T-helper 2 cell treated with Interferon-gamma antibody and Interleukin-4, amounts not matched to agents 5 μg/mL and 100 μg/mL, for 36 hours (primary cell): ENCODE results near the gene SLC27A1.
A peak's percentile ranks its signal among the peaks of the same experiment; 100 is the strongest.

Experiments used
- DNase-seq: peaks from one replicate; pipeline ENCODE4 v3.0.0; 2021; ENCODE audit warnings: low spot score
- H3K27ac Mint-ChIP-seq: one replicate; pipeline ENCODE4 v1.8.0; 2021; ENCODE audit warnings: mild to moderate bottlenecking, mixed read lengths
- H3K27me3 Mint-ChIP-seq: one replicate; pipeline ENCODE4 v1.8.0; 2021; ENCODE audit warnings: low read depth, mixed read lengths
- H3K36me3 Mint-ChIP-seq: one replicate; pipeline ENCODE4 v1.8.0; 2021; ENCODE audit warnings: low read depth, mixed read lengths
- H3K4me1 Mint-ChIP-seq: one replicate; pipeline ENCODE4 v1.8.0; 2021; ENCODE audit warnings: low read depth, mixed read lengths
- H3K4me3 Mint-ChIP-seq: one replicate; pipeline ENCODE4 v1.8.0; 2022; ENCODE audit warnings: mild to moderate bottlenecking, moderate library complexity, mixed read lengths
- H3K9me3 Mint-ChIP-seq: one replicate; pipeline ENCODE4 v1.8.0; 2021; ENCODE audit warnings: mixed read lengths

Gene SLC27A1

DNA sequence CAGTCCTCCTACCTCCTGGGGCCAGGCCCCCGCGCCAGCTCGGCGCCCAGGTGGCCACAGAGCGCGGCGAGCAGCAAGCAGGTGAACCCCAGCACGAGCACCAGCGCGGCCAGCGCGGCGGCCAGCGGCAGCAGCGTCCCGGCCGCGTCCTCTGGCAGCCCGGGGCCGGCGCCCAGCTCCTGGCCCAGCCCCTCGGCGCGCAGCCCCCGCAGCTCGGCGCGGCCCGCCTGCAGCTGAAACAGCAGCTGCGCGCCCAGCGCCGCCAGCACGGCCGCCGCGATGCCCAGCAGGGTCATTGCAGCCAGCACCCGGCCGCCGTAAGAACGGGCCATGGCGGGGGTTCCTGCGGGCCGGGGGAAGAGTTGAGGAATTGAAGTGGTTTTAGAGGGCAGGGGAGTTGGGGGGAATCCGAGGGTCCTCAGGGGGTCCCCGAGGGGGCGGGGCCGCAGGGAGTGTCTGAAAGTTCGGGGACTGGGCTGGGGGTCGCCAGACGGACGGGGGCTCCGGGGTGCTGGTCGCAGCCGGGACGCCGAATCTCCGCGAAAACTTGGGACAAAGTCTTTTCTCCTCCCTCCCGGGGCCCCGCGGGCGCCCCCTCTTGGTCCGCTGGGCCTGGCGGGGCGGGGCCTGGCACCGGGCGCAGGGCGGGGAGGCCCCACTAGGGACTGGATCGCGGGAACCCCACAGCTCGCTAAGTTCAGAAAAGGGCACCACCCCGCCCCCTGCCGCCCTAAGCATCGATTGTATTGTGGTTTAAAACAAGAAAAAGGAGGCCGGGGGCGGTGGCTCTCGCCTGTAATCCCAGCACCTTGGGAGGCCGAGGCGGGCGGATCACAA lies 22.0 kb upstream of the SLC27A1 start, which contains the start of gene TMEM221:
TSS of gene TMEM221 (minus strand) at position 538 of the 837 bp plus-strand sequence. CDS start at position 332, 206 bp downstream.
- peak; percentile 39 for DNase-seq
- H3K27me3 Mint-ChIP-seq, result peaks cover 17% of the 10 kb centered on the region
- peaks cover 11% of the 10 kb centered on the region for H3K4me1 Mint-ChIP-seq
- no peaks in the 10 kb centered on the region for H3K9me3 Mint-ChIP-seq
- H3K27ac Mint-ChIP-seq, result no peak within 1 kb of the TSS
- peak within 1 kb of the TSS; percentile 38 for H3K4me3 Mint-ChIP-seq
- no peaks in the 10 kb centered on the region for H3K36me3 Mint-ChIP-seq

DNA sequence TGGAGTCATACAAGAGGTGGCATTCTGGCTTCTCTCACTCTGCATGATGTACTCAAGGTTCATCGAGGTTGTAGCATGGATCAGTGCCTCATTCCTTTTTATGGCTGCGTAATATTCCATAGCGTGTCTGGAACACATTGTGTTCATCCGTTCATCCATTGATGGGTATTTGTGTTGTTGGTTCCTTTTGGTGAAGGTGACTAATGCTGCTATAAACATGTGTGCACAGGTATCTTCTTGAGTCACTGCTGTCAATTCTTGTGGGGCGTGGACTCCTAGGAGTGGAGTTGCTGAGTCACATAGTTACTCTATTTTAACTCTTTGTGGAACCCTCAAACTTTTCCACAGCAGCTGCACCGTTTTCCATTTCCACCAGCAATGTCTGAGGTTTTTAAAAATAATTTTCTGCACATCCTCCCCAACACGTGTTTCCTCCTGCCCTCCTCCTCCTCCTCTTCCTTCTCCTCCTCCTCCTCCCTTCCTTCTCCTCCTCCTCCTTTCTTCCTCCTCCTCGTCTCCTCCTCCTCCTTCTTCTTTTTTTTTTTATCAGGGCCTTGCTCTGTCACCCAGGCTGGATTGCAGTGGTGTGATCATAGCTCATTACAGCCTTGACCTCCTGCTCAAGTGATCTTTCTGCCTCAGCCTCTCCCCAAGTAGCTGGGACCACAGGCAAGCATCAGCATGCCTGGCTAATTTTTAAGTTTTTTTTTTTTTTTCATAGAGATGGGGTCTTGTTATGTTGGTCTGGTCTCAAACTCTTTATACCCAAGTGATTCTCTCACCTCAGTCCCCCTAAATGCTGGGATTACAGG lies 19.9 kb upstream of the SLC27A1 start:
- peaks cover 27% of the 10 kb centered on the region for H3K27me3 Mint-ChIP-seq
- no peaks in the 10 kb centered on the region for H3K36me3 Mint-ChIP-seq
- peak overlapping the region; percentile 2 for H3K4me3 Mint-ChIP-seq
- peaks cover 14% of the 10 kb centered on the region for H3K4me1 Mint-ChIP-seq
- H3K9me3 Mint-ChIP-seq, result no peaks in the 10 kb centered on the region
- DNase-seq, result peak; percentile 52
- peak overlapping the region; percentile 55 for H3K27ac Mint-ChIP-seq

DNA sequence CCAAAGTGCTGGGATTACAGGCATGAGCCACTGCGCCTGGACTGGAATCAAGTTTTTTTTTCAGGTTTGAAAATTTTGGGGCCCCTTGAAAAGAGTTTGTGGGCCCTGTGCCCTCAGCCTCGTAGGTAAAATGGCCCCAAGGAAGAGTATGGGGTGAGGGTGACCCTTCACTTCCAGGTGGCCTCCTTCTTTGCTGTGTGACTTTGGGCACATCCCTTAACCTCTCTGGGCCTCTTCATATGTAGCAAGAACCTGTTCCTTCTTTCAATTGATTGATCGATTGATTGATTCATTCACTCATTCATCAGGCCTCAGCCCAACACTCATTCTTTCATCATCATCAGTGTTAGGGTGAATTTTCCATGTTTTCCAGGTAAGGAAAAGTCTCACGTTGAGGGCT lies 18.5 kb upstream of the SLC27A1 start:
- DNase-seq, result no peak
- Mint-ChIP-seq H3K9me3 (no peaks in the 10 kb centered on the region), H3K27me3 (peaks cover 38% of the 10 kb centered on the region), H3K4me1 (peaks cover 14% of the 10 kb centered on the region), H3K36me3 (no peaks in the 10 kb centered on the region), H3K4me3 (no peak overlapping the region), H3K27ac (no peak overlapping the region)

DNA sequence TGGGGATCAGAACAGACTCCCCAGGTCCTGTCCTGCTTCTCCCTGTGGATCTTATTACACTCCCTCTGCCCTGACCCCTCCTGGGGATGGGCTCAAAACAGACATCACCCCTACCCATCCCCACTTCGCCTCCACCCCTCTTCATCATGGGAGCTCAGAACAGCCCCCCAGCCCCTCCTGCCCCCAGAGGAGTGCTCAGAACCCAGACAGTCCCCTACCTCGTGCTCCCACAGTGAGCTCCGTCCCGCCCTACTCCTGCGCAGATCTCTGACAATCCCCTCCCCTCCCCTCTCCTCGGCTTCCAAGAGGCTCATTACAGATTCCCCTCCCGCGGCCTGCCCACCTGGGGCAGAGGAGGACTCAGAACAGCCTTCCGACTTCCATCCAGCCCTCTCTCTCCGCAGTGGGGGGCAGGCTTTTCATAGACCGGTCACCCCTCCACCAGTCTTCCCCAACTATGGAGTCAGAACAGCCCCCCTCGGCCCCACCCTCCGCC lies 15.7 kb upstream of the SLC27A1 start:
- peaks cover 43% of the 10 kb centered on the region for H3K27me3 Mint-ChIP-seq
- no peak overlapping the region for H3K27ac Mint-ChIP-seq
- H3K4me3 Mint-ChIP-seq, result no peak overlapping the region
- H3K4me1 Mint-ChIP-seq, result peaks cover 14% of the 10 kb centered on the region
- H3K36me3 Mint-ChIP-seq, result no peaks in the 10 kb centered on the region
- no peak for DNase-seq
- H3K9me3 Mint-ChIP-seq, result no peaks in the 10 kb centered on the region

DNA sequence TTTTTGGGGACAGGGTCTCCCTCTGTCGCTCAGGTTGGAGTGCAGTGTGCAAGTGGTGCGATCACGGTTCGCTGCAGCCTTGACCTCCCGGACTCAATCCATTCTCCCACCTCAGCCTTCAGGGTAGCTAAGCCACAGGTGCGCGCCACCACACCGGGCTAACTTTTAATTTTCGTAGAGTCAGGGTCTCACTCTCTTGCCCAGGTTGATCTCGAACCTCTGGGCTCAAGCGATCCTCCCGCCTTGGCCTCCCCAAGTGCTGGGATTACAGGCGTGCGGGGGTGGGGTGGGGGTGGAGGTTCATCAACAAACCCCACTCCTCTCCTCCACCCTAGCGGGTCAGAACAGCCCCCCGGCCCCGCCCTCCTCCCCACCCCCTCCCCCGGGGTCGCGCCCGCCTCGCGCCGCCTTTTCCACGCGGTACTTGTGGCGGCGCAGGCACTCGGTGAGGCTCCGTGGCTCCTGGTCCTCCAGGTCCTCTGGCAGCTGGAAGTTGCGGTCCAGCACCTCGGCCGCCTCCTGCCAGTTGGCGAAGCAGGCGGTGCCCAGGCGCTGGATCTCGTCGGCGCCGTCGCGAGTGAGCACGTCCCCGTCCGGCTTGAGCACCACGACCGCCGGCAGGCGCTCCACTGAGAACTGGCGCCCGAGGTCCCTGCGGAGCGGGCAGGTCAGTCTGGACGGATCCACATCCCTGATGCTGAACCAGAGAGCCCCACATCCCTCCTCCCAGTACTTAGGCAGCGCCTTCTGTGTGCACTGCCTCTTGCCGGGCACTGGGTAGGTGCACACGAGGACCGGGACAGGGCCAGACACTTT lies 14.8 kb upstream of the SLC27A1 start:
- H3K27ac Mint-ChIP-seq, result no peak overlapping the region
- peaks cover 36% of the 10 kb centered on the region for H3K27me3 Mint-ChIP-seq

DNA sequence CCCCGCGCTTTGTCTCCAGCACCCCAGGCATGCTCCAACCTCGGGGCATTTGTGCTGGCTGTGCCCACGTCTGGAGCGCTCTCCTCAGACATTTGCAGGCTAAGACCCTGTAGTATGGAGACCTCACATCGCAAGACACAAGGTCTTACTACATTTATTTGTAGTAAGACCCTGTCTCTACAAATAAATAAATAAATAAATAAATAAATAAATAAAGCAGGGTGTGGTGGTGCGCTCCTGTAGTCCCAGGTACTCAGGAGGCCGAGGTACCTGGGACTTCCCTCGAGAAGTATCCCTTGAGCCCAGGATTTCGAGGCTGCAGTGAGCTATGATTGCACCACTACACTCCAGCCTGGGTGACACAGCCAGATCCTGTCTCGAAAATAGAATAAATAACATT lies 14.2 kb upstream of the SLC27A1 start:
- no peak overlapping the region for H3K4me3 Mint-ChIP-seq

More for the DNA sequence above, 14.8 kb upstream of the SLC27A1 start:
- Mint-ChIP-seq H3K36me3 (no peaks in the 10 kb centered on the region), H3K4me1 (peaks cover 6% of the 10 kb centered on the region), H3K4me3 (no peak overlapping the region), H3K9me3 (no peaks in the 10 kb centered on the region)
- DNase-seq, result no peak

DNA sequence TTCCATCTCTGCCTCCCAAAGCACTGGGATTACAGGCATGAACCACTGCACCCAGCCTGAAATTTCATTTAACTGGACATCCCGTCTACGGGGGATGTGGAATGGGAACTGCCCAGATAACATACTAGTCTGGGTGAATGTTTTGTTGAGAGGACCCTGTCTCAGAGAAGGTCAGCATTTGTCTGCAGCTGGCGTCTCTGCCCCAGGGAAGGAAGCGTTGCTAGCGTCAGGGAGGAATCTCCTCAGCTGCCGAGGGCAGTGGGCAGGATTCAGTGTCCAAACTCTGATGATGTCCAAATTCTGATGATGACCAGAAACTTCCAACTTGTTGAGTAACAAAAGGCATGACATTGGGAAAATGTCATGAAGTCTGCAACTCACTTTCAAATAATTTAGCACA lies 12.7 kb upstream of the SLC27A1 start:
- Mint-ChIP-seq H3K27me3 (peaks cover 33% of the 10 kb centered on the region), H3K4me1 (peaks cover 3% of the 10 kb centered on the region), H3K36me3 (no peaks in the 10 kb centered on the region), H3K27ac (no peak overlapping the region), H3K4me3 (no peak overlapping the region), H3K9me3 (no peaks in the 10 kb centered on the region)
- DNase-seq, result no peak

More for the DNA sequence above, 14.2 kb upstream of the SLC27A1 start:
- no peaks in the 10 kb centered on the region for H3K36me3 Mint-ChIP-seq
- no peak overlapping the region for H3K27ac Mint-ChIP-seq
- no peak for DNase-seq
- H3K9me3 Mint-ChIP-seq, result no peaks in the 10 kb centered on the region
- peaks cover 33% of the 10 kb centered on the region for H3K27me3 Mint-ChIP-seq
- H3K4me1 Mint-ChIP-seq, result peaks cover 3% of the 10 kb centered on the region

DNA sequence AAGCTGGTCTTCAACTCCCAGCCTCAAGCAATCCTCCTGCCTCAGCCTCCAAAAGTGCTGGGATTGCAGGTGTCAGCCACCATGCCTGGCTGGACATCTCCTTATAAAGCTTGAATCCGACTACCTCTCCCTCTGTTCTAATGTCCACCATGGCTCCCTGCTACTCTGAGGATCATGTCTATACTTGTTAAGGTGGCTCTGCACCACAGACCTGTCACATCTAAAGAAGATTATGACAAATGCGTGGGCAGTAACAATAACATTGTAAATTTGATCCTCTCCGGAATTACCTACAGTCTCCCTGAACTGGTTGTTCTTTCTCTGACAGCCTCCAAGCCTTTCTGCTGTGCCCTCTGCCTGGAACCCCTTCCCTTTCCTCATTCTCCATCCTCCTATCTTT lies 11.4 kb upstream of the SLC27A1 start:
- H3K36me3 Mint-ChIP-seq, result no peaks in the 10 kb centered on the region
- DNase-seq, result no peak
- H3K27ac Mint-ChIP-seq, result no peak overlapping the region
- H3K4me1 Mint-ChIP-seq, result no peaks in the 10 kb centered on the region
- H3K9me3 Mint-ChIP-seq, result no peaks in the 10 kb centered on the region
- H3K4me3 Mint-ChIP-seq, result no peak overlapping the region
- H3K27me3 Mint-ChIP-seq, result peaks cover 33% of the 10 kb centered on the region

DNA sequence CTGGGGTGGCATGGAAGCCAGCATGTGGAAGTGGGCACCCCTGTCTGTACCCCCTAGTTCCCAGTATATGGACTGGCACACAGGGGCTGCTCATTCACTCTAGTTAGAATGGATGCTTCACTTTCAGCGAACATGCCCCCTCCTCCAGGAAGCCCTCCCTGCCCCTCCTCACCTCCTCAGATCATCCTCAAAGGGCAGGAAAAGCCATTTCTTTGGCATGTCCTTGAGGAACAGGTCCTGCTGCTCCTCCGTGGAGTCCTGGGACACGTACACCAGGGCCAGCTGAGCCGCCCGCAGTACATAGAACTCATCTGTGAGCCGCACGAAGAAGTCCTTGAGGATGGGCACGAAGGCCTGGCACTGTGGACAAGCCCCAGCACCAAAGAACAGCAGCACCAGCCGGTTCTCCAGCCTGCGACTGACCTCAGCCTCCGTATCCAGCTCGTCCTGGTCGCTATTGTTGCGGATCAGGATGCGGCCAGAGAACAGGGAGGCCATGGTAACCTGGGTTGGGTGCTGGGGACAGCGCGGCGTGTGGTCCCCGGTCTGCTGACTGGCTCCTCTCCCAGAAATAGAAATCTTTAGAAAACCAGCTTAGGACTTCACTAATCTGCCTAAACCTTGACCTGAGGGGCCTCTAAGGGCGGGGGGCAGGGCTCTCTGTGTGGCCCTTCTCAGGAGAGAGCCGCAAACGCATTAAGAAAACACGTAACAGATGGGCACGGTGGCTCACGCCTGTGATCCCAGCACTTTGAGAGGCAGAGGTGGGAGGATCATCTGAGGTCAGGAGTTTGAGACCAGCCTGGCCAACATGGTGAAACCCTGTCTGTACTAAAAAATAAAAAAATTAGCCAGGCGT lies 9.7 kb upstream of the SLC27A1 start, which contains the start of gene NXNL1:
TSS of gene NXNL1 (minus strand) at position 555 of the 859 bp plus-strand sequence. CDS start at position 498, 57 bp downstream.
- Mint-ChIP-seq H3K27me3 (peaks cover 23% of the 10 kb centered on the region), H3K9me3 (no peaks in the 10 kb centered on the region), H3K4me1 (peaks cover under 1% of the 10 kb centered on the region), H3K4me3 (no peak within 1 kb of the TSS), H3K27ac (no peak within 1 kb of the TSS), H3K36me3 (no peaks in the 10 kb centered on the region)
- DNase-seq, result no peak

DNA sequence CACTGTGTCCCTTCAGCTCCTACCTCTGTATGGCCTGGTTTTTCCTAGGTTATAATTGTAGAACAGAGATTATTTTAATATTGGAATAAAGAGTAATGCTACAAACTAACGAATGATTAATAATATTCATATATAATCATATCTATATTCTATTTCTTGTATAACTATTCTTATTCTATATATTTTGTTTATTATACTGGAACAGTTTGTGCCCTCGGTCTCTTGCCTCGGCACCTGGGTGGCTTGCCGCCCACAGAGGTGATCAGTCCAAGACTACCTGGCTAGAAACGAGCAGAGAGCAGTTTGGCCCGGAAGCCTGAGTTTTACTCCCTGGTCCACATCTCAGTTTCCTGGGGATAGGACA lies 3.9 kb upstream of the SLC27A1 start:
- Mint-ChIP-seq H3K4me1 (peaks cover 22% of the 10 kb centered on the region), H3K4me3 (no peak overlapping the region), H3K36me3 (no peaks in the 10 kb centered on the region), H3K27me3 (peaks cover 7% of the 10 kb centered on the region), H3K9me3 (no peaks in the 10 kb centered on the region), H3K27ac (no peak overlapping the region)
- no peak for DNase-seq

DNA sequence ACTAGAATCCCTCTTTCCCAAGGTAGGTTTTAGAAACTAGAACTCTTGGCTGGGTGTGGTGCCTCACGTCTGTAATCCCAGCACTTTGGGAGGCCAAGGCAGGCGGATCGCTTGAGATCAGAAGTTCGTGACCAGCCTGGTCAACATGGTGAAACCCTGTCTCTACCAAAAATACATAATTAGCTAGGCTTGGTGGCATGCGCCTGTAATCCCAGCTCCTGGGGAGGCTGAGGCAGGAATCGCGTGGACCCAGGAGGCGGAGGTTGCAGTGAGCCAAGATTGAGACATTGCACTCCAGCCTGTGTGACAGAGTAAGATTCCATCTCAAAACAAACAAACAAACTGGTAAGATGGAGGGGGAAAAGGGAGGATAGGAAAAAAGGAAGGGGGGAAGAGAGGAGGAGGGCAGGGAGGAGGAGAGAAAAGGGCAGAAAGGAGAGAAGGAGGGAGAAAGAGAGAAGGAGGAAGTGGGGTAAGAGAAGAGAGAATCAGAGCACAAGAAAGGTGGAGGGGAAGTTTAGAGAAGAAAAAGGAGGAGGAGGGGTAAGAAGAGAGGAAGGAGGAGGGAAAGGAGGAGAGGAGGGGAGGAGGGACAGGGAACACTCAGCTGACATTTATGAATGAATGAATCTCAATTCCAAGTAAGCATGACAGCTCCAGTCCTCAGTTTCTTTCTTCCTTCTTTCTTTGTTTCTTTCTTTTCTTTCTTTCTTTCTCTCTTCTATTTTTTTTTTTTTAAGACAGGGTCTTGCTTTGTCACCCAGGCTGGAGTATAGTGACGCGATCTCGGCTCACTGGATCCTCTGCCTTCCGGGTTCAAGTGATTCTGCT lies 2.6 kb upstream of the SLC27A1 start:
- Mint-ChIP-seq H3K4me1 (peaks cover 22% of the 10 kb centered on the region), H3K27me3 (peaks cover 7% of the 10 kb centered on the region), H3K27ac (no peak overlapping the region), H3K36me3 (no peaks in the 10 kb centered on the region), H3K9me3 (no peaks in the 10 kb centered on the region), H3K4me3 (no peak overlapping the region)
- DNase-seq, result no peak
